H1 (cell line): ENCODE measurements around the gene DAZAP1. TPM values are rescaled to one million over a fixed set of nuclear protein-coding genes. Genes with fewer than 3 reads are reported as not detected.

Experiments
- CTCF ChIA-PET: fragments of 300-600 bp; sonication (Branson Sonifier 250); formaldehyde crosslinking; loops from one replicate; lab custom pipeline; 2021; ENCODE audit not compliant: partially characterized antibody; lab: Charles Lee
- POLR2A ChIA-PET: fragments of 300-600 bp; sonication (Branson Sonifier 250); formaldehyde crosslinking; loops from one replicate; lab custom pipeline; 2021; ENCODE audit warnings: inconsistent platforms; ENCODE audit not compliant: partially characterized antibody; lab: Charles Lee
- DNase-seq, 2 experiments: peaks; one replicate each; pipeline versions ENCODE4 v3.0.0 to v3.0.0-alpha.2; 2010 to 2022; ENCODE audit warnings: low spot score in 2 of 2, low read depth in 1 of 2, mixed read lengths in 1 of 2
- FAIRE-seq: peaks from 2 replicates; lab custom pipeline; 2011; peaks lifted over from hg19 to GRCh38; lab: Jason Lieb, UNC
- H2AFZ ChIP-seq: 2 replicates; pipeline ENCODE4 v1.8.1; 2012; ENCODE audit warnings: low read length, inconsistent platforms
- H2AK5ac ChIP-seq: 2 replicates; pipeline ENCODE4 v1.6.1; 2013; ENCODE audit warnings: low read depth, low read length
- H2BK120ac ChIP-seq: replicated peaks from 2 replicates; pipeline ENCODE3; 2013; ENCODE audit warnings: low read depth, low read length, inconsistent platforms
- H2BK12ac ChIP-seq: 2 replicates; pipeline ENCODE4 v1.6.1; 2013; ENCODE audit warnings: low read depth, low read length
- H2BK15ac ChIP-seq: 2 replicates; pipeline ENCODE4 v1.6.1; 2013; ENCODE audit warnings: low read length
- H2BK20ac ChIP-seq: 2 replicates; pipeline ENCODE4 v1.6.1; 2013; ENCODE audit warnings: low read length
- H2BK5ac ChIP-seq: 2 replicates; pipeline ENCODE4 v1.6.1; 2013; ENCODE audit warnings: low read depth, low read length
- H3K14ac ChIP-seq: 2 replicates; pipeline ENCODE4 v1.6.1; 2013; ENCODE audit warnings: inconsistent platforms; ENCODE audit not compliant: insufficient read length
- H3K18ac ChIP-seq: 2 replicates; pipeline ENCODE4 v1.6.1; 2013; ENCODE audit warnings: low read length; ENCODE audit errors: extremely low read depth
- H3K23ac ChIP-seq: 2 replicates; pipeline ENCODE4 v1.6.1; 2013; ENCODE audit warnings: inconsistent platforms; ENCODE audit not compliant: insufficient read length
- H3K23me2 ChIP-seq: 2 replicates; pipeline ENCODE4 v1.6.1; 2013; ENCODE audit warnings: low read depth, low read length
- H3K27ac ChIP-seq: 2 replicates; pipeline ENCODE4 v1.6.1; 2011; ENCODE audit warnings: low read depth, low read length, inconsistent platforms
- H3K27me3 ChIP-seq, 4 experiments: replicated peaks in 1 of 4; 1 replicate in 1 of 4; 2 replicates in 3 of 4; pipeline versions ENCODE4 v1.6.1 to v1.8.1; 2011 to 2013; ENCODE audit warnings: low read length in 3 of 4, mild to moderate bottlenecking in 3 of 4, inconsistent platforms in 2 of 4, mixed read lengths in 2 of 4, moderate library complexity in 1 of 4; ENCODE audit not compliant: control insufficient read depth in 3 of 4, insufficient read depth in 3 of 4; ENCODE audit errors: extremely low read depth in 1 of 4
- H3K36me3 ChIP-seq, 4 experiments: 2 replicates each; pipeline versions ENCODE4 v1.6.1 to v1.8.1; 2011 to 2013; ENCODE audit warnings: mild to moderate bottlenecking in 4 of 4, low read length in 3 of 4, moderate library complexity in 2 of 4, control low read depth in 1 of 4, inconsistent platforms in 1 of 4; ENCODE audit not compliant: insufficient read depth in 4 of 4, control insufficient read depth in 2 of 4
- H3K4ac ChIP-seq: replicated peaks from 2 replicates; pipeline ENCODE3; 2013; ENCODE audit warnings: low read length, low read depth, mixed read lengths, inconsistent platforms; ENCODE audit not compliant: insufficient read length
- H3K4me1 ChIP-seq, 4 experiments: replicated peaks in 1 of 4; 1 replicate in 1 of 4; 2 replicates in 3 of 4; pipeline versions ENCODE4 v1.6.1 to v1.8.1; 2011 to 2013; ENCODE audit warnings: low read length in 3 of 4, inconsistent platforms in 2 of 4, mixed read lengths in 1 of 4; ENCODE audit not compliant: insufficient read depth in 4 of 4, control insufficient read depth in 3 of 4
- H3K4me2 ChIP-seq, 2 experiments: 2 replicates each; pipeline versions ENCODE4 v1.6.1 to v1.8.1; 2011 to 2013; ENCODE audit warnings: low read depth in 2 of 2, low read length in 2 of 2, control low read depth in 1 of 2, inconsistent platforms in 1 of 2, mild to moderate bottlenecking in 1 of 2; ENCODE audit not compliant: insufficient read depth in 1 of 2
- H3K4me3 ChIP-seq, 4 experiments: fragments of 200-600, 300-600 bp in 1 of 4; sonication (generic), shearing (Covaris generic), sonication (Bioruptor Twin) in 1 of 4; 2 replicates each; pipeline versions ENCODE4 v1.5.1 to v1.8.1; 2011 to 2016; ENCODE audit warnings: low read length in 4 of 4, low read depth in 3 of 4, control low read depth in 2 of 4, inconsistent platforms in 2 of 4, mild to moderate bottlenecking in 2 of 4, mixed read lengths in 1 of 4, moderate library complexity in 1 of 4; ENCODE audit not compliant: insufficient read depth in 2 of 4; ENCODE audit errors: extremely low read depth in 1 of 4
- H3K56ac ChIP-seq: replicated peaks from 2 replicates; pipeline ENCODE3; 2013; ENCODE audit warnings: low read depth, mild to moderate bottlenecking, mixed read lengths, low read length, inconsistent platforms; ENCODE audit not compliant: insufficient read length
- H3K79me1 ChIP-seq: 2 replicates; pipeline ENCODE4 v1.6.1; 2013; ENCODE audit warnings: low read depth, low read length, control low read depth
- H3K79me2 ChIP-seq, 2 experiments: 2 replicates each; pipeline versions ENCODE4 v1.6.1 to v1.8.1; 2012 to 2013; ENCODE audit warnings: low read length in 2 of 2, mild to moderate bottlenecking in 2 of 2, inconsistent platforms in 1 of 2; ENCODE audit not compliant: insufficient read depth in 2 of 2, control insufficient read depth in 1 of 2
- H3K9ac ChIP-seq, 4 experiments: replicated peaks in 1 of 4; 1 replicate in 1 of 4; 2 replicates in 3 of 4; pipeline versions ENCODE4 v1.6.1 to v1.8.1; 2011 to 2013; ENCODE audit warnings: low read depth in 3 of 4, low read length in 3 of 4, control low read depth in 2 of 4, mild to moderate bottlenecking in 2 of 4, moderate library complexity in 2 of 4, inconsistent platforms in 1 of 4; ENCODE audit errors: extremely low read depth in 1 of 4
- H3K9me3 ChIP-seq, 2 experiments: 2 replicates each; pipeline versions ENCODE4 v1.6.1 to v1.8.1; 2012 to 2013; ENCODE audit warnings: mild to moderate bottlenecking in 2 of 2, moderate library complexity in 2 of 2, control low read depth in 1 of 2, inconsistent platforms in 1 of 2, low read depth in 1 of 2, low read length in 1 of 2, mixed read lengths in 1 of 2; ENCODE audit not compliant: insufficient read depth in 2 of 2
- H4K20me1 ChIP-seq, 2 experiments: replicated peaks in 1 of 2; 2 replicates each; pipeline versions ENCODE3 to v1.8.1; 2011 to 2013; ENCODE audit warnings: inconsistent platforms in 2 of 2, low read length in 2 of 2, mild to moderate bottlenecking in 1 of 2; ENCODE audit not compliant: insufficient read depth in 2 of 2, control insufficient read depth in 1 of 2
- H4K5ac ChIP-seq: 2 replicates; pipeline ENCODE4 v1.6.1; 2013; ENCODE audit warnings: low read length, low read depth, mixed read lengths, inconsistent platforms; ENCODE audit not compliant: insufficient read length
- H4K8ac ChIP-seq: 2 replicates; pipeline ENCODE4 v1.8.0; 2013; ENCODE audit warnings: mild to moderate bottlenecking, moderate library complexity, low read length, inconsistent platforms; ENCODE audit not compliant: insufficient read depth; ENCODE audit errors: extremely low read depth
- H4K91ac ChIP-seq: replicated peaks from 2 replicates; pipeline ENCODE3; 2013; ENCODE audit warnings: low read length, mixed read lengths, inconsistent platforms; ENCODE audit not compliant: insufficient read length
- CHD1 ChIP-seq: IDR thresholded peaks from 2 replicates; pipeline ENCODE4 v1.6.1; 2012; ENCODE audit warnings: low read depth, low read length, improper control_type of control experiment
- JUN ChIP-seq: IDR thresholded peaks from 2 replicates; pipeline ENCODE4 v1.6.1; 2011; ENCODE audit warnings: low read depth, mild to moderate bottlenecking, improper control_type of control experiment, low read length
- NRF1 ChIP-seq: IDR thresholded peaks from 2 replicates; pipeline ENCODE4 v1.6.1; 2011; ENCODE audit warnings: mild to moderate bottlenecking, low read depth, low read length, improper control_type of control experiment
- RNF2 ChIP-seq: fragments of 200-900, 300-1000 bp; sonication (generic); IDR thresholded peaks from 2 replicates; pipeline ENCODE4 v1.7.1; 2016; ENCODE audit warnings: borderline replicate concordance, low read depth, mild to moderate bottlenecking, antibody characterized with exemption, low read length; ENCODE audit not compliant: poor library complexity, severe bottlenecking; ENCODE audit errors: missing control alignments
- SUZ12 ChIP-seq: fragments of 200-600 bp; sonication (generic); IDR thresholded peaks from 2 replicates; pipeline ENCODE4 v1.6.1; 2012; ENCODE audit warnings: mild to moderate bottlenecking, inconsistent platforms, low read length, moderate library complexity, mixed read lengths
- WGBS, 2 experiments: shearing (Covaris generic) in 1 of 2; methylation state at CpG; one replicate each; pipeline versions ENCODE4 v1.1.6 to v1.1.7; 2013 to 2015; ENCODE audit warnings: low lambda C conversion rate in 2 of 2, mixed read lengths in 2 of 2, inconsistent platforms in 1 of 2, low coverage in 1 of 2, missing lambda C conversion rate in 1 of 2; ENCODE audit not compliant: insufficient replicate concordance in 2 of 2, insufficient coverage in 1 of 2, insufficient read length in 1 of 2; ENCODE audit errors: extremely low coverage in 1 of 2, missing lambda C conversion rate in 1 of 2; 5-methylcytosine and 5-hydroxymethylcytosine counted together
- polyA plus RNA-seq, 7 experiments: library from polyadenylated mRNA; depleted of rRNA in 3 of 7; stranded (reverse) in 5 of 7; unstranded in 2 of 7; fragments of >200 nt in 5 of 7; fragments of 200-250 nt in 2 of 7; gene quantifications; 1 replicate in 5 of 7; 2 replicates in 1 of 7; 4 replicates in 1 of 7; pipeline versions ENCODE4 v1.2.1 to v1.2.3, GENCODE V29; 2011 to 2013; ENCODE audit warnings: missing spikeins in 2 of 7, mixed read lengths in 2 of 7
- total RNA-seq: library from RNA; stranded (reverse); fragmentation: NEBNext Ultra II Directional; extraction: Animal tissue kit (Norgen Biotek cat#: 25700); gene quantifications from 2 replicates; pipeline ENCODE4 v1.2.1, GENCODE V29; 2021
- TF ChIP-seq, protein P1 (sequence below), 3 experiments: IDR thresholded peaks; 1 replicate in 2 of 3; 2 replicates in 1 of 3; pipeline versions ENCODE4 v1.5.1 to v1.6.1; 2011; ENCODE audit warnings: low read length in 3 of 3, mild to moderate bottlenecking in 3 of 3, inconsistent platforms in 2 of 3, low read depth in 1 of 3, moderate library complexity in 1 of 3; ENCODE audit not compliant: insufficient read depth in 1 of 3; ENCODE audit errors: control extremely low read depth in 1 of 3

The DAZAP1 gene
- total and polyA plus RNA-seq, 2 of the 8 experiments (the other 6 are each of a cell fraction or from before 2014, with no cell fraction given) = 79.6 to 341 TPM

DNA sequence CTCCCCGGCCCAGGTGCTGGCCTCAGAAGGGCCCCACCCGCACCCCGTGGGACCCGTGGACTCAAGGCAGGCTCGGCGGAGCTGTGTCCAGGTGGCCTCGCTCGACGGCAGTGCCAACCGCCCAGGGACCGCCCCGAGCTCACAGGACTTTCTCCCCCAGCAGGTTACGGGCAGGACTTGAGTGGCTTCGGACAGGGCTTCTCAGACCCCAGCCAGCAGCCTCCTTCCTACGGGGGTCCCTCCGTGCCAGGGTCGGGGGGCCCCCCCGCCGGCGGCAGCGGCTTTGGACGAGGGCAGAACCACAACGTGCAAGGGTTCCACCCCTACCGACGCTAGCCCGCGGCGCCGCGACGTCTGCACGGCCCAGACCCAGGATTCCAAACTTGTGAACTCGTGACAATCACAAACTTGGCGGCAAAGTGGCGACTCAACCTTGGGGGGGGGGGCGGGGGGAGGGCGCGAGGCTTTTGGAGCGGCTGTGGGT lies 27.2 kb downstream of the DAZAP1 start:
- peaks cover 2 to 14% of the 10 kb centered on the region in 2 experiments; a peak in 3 of 4 replicates for H3K79me2 ChIP-seq
- no peak overlapping the region for H3K9ac ChIP-seq
- FAIRE-seq (no peak), DNase-seq (no peak)
- H3K79me1 ChIP-seq = peaks cover 2% of the 10 kb centered on the region; the same call in 1 of the 2 replicates
- peaks cover 22 to 51% (median 37%) of the 10 kb centered on the region in 4 experiments; a peak in 7 of 8 replicates for H3K36me3 ChIP-seq
- CTCF ChIA-PET = interaction anchor here (1.0 kb wide), 1 partner anchor 18 kb away, joined by 3 read pairs; no protein-coding TSS in a partner anchor
- no peak overlapping the region for H2BK15ac ChIP-seq
- POLR2A ChIA-PET = interaction anchor here (0.7 to 3.8 kb wide), 4 partner anchors 10 to 166 kb away, joined by 3 to 24 read pairs (median 4); partner anchors contain the start of gene CIRBP
- H3K9me3 ChIP-seq = no peaks in the 10 kb centered on the region
- no peak overlapping the region for H2BK20ac ChIP-seq
- TF ChIP-seq, protein P1, sequence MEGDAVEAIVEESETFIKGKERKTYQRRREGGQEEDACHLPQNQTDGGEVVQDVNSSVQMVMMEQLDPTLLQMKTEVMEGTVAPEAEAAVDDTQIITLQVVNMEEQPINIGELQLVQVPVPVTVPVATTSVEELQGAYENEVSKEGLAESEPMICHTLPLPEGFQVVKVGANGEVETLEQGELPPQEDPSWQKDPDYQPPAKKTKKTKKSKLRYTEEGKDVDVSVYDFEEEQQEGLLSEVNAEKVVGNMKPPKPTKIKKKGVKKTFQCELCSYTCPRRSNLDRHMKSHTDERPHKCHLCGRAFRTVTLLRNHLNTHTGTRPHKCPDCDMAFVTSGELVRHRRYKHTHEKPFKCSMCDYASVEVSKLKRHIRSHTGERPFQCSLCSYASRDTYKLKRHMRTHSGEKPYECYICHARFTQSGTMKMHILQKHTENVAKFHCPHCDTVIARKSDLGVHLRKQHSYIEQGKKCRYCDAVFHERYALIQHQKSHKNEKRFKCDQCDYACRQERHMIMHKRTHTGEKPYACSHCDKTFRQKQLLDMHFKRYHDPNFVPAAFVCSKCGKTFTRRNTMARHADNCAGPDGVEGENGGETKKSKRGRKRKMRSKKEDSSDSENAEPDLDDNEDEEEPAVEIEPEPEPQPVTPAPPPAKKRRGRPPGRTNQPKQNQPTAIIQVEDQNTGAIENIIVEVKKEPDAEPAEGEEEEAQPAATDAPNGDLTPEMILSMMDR (IDR thresholded peaks at IDR 0.05; ENCODE audit: control extremely low read depth in 1 of 3, insufficient read depth in 1 of 3, low read depth in 1 of 3, low read length in 3 of 3) = no peak
- TF ChIP-seq CHD1 = no peak
- no peak for TF ChIP-seq RNF2
- TF ChIP-seq JUN = no peak
- no peak for TF ChIP-seq SUZ12
- TF ChIP-seq NRF1 = no peak
- H4K5ac ChIP-seq = no peak overlapping the region
- no peak overlapping the region for H2BK120ac ChIP-seq
- H3K14ac ChIP-seq = no peak overlapping the region
- peak overlapping the region; percentile 57; the same call in 1 of the 2 replicates for H4K8ac ChIP-seq
- H2BK12ac ChIP-seq = no peak overlapping the region
- no peak overlapping the region for H2AK5ac ChIP-seq
- 96% methylated on average over 35 of the region's 39 CpGs; no CpG with 5 or more reads in 1 of the 2 experiments for WGBS, 2 experiments
- H3K27me3 ChIP-seq = no peaks in the 10 kb centered on the region
- H3K4me2 ChIP-seq = no peak overlapping the region
- peaks cover 0 to 3% (median 2%) of the 10 kb centered on the region in 4 experiments; a peak in 3 of 7 replicates for H3K4me1 ChIP-seq
- H3K56ac ChIP-seq = no peak overlapping the region
- no peak overlapping the region for H3K27ac ChIP-seq
- no peak overlapping the region for H2AFZ ChIP-seq
- H3K4ac ChIP-seq = no peak overlapping the region
- H4K20me1 ChIP-seq = peaks cover 17 to 27% of the 10 kb centered on the region in 2 experiments
- H3K18ac ChIP-seq = no peak overlapping the region
- H2BK5ac ChIP-seq = no peak overlapping the region
- no peak overlapping the region for H4K91ac ChIP-seq
- no peak overlapping the region for H3K23ac ChIP-seq
- no peak overlapping the region for H3K4me3 ChIP-seq
- H3K23me2 ChIP-seq = peaks cover 2% of the 10 kb centered on the region; the same call in 1 of the 2 replicates
